Measurements from ENCODE around the gene TADA2A. TPM values are rescaled to one million over a fixed set of nuclear protein-coding genes. Genes with fewer than 3 reads are reported as not detected.
A peak's percentile ranks its signal among the peaks of the same experiment; 100 is the strongest.

The TADA2A gene
- total RNA-seq, 2 experiments from 2014 or later: 6.7 to 8.0 TPM

DNA sequence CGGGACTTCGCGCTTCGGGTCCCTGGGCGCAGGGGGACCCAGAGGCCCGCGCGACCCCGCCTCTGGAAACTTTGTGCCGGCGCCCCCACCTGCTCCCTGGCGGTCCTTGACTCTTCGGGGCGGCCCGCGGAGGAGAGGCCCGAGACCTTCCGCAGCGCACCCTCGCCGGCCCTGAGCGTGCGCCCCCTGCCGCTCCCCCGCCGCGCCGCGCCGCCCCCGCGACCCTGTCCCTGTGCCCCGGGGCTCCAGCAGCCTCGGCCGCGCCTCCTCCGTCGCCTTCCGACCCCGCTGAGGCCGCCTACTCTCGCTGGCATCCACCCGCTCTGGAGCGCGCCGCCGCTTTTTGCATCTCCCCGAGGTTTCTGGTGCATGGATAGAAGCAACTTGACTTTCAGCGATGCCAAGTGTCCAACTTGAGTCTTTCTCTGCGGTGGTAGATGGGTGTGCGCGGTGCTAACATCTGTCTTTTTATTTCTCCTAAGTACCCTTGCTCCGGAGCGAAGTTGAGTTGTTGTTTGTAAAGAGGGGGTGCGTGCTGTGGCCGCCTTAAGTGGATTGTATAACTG, 83.4 kb downstream of the TADA2A start:
- ChIA-PET POLR2A (interaction anchor here (0.6 to 1.0 kb wide), 3 partner anchors 22 to 119 kb away, joined by 3 to 10 read pairs (median 7); partner anchors contain the start of gene SYNRG), CTCF (interaction anchor here (0.5 to 1.0 kb wide), 2 partner anchors 81 to 92 kb away, joined by 3 to 4 read pairs; no protein-coding TSS in a partner anchor)
- ATAC-seq (ENCODE audit: poor library complexity) (peak; percentile 67), DNase-seq (peak; percentile 46 to 84 (median 68))
- Mint-ChIP-seq H3K27me3 (no peaks in the 10 kb centered on the region), H3K36me3 (ENCODE audit: low read depth) (peaks cover 4% of the 10 kb centered on the region), H3K27ac (peak overlapping the region; percentile 85), H3K4me1 (ENCODE audit: low read depth) (peaks cover 30% of the 10 kb centered on the region), H3K9me3 (no peaks in the 10 kb centered on the region), H3K4me3 (peak overlapping the region; percentile 93)
- TF ChIP-seq, protein P1, sequence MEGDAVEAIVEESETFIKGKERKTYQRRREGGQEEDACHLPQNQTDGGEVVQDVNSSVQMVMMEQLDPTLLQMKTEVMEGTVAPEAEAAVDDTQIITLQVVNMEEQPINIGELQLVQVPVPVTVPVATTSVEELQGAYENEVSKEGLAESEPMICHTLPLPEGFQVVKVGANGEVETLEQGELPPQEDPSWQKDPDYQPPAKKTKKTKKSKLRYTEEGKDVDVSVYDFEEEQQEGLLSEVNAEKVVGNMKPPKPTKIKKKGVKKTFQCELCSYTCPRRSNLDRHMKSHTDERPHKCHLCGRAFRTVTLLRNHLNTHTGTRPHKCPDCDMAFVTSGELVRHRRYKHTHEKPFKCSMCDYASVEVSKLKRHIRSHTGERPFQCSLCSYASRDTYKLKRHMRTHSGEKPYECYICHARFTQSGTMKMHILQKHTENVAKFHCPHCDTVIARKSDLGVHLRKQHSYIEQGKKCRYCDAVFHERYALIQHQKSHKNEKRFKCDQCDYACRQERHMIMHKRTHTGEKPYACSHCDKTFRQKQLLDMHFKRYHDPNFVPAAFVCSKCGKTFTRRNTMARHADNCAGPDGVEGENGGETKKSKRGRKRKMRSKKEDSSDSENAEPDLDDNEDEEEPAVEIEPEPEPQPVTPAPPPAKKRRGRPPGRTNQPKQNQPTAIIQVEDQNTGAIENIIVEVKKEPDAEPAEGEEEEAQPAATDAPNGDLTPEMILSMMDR (IDR thresholded peaks at IDR 0.05): peak; percentile 22
- Histone ChIP-seq H3K4me1 (ENCODE audit: insufficient read depth, low read length) (peaks cover 29% of the 10 kb centered on the region), H3K4me3 (ENCODE audit: low read length) (peak overlapping the region; percentile 58), H3K27ac (ENCODE audit: low read depth in 1 of 2, low read length in 2 of 2) (peak overlapping the region in 1 of 2 donors; percentile 21), H3K9me3 (ENCODE audit: control insufficient read depth in 1 of 2, insufficient read depth in 1 of 2, low read length in 2 of 2) (no peaks in the 10 kb centered on the region), H3K27me3 (ENCODE audit: control insufficient read depth in 1 of 2, insufficient read depth in 2 of 2, low read length in 2 of 2) (no peaks in the 10 kb centered on the region), H3K36me3 (ENCODE audit: insufficient read depth, low read length) (no peaks in the 10 kb centered on the region)
- intact Hi-C loops (cut with DNase I, micrococcal nuclease): loop anchor here in 1 of 2 experiments (5.0 kb wide), 1 partner anchor 152 kb away; the partner anchor contains the start of gene DDX52

DNA sequence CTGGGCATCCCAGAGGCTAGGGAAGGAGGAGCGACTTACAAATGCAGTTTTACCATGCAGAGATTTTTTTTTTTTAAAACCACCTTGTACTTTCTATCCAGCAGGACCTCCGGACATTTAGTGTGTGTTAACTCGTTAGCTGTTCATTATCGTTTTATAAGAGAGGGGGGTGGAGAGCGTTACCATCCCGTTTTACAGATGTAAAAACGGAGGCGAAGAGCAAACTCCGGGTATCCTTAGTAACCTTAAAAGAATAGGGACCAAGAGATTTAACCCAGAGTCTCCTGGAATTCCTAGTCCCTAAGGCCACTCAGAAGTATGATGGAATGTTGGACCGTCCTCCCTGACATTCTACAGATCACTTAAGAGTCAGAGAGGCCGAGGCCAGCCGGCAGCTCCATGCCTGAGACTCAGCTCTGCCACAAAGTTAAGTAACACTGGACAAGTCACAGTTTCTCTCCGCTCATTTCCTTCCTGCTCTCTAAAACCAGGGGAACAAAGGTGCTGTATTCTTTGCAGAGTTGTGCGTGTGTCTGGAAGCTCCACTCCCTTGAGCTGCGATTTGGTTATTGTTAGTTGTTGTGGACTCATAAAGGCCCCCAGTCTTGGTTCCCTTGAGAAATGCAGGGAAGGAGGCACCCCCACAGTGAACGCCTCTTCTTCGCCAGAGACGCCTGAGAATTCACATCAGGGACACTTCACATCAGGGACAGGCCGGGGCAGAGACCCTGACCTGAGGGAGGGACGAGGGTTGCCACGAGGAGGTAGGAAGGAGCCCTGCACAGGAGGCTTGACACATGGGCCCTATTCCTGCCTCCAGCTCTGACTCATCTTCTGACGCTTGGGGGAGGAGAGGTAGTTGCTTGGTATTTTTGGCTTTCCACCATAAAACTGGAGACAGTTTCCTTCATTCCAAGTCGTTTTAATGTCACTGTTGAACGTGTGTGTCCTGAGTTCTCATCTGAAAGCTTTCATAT, 84.2 kb downstream of the TADA2A start:
- ChIA-PET POLR2A (no interaction called here), CTCF (interaction anchor here (0.5 to 1.0 kb wide), 2 partner anchors 82 to 93 kb away, joined by 3 to 4 read pairs; no protein-coding TSS in a partner anchor)
- intact Hi-C loops (cut with DNase I, micrococcal nuclease): loop anchor here in 1 of 2 experiments (5.0 kb wide), 1 partner anchor 151 kb away; the partner anchor contains the start of gene DDX52
- no peak overlapping the region for H3K27ac ChIP-seq (ENCODE audit: low read depth in 1 of 2, low read length in 2 of 2)
- TF ChIP-seq, protein P1 (IDR thresholded peaks at IDR 0.05): no peak
- H3K27me3 ChIP-seq (ENCODE audit: control insufficient read depth in 1 of 2, insufficient read depth in 2 of 2, low read length in 2 of 2): no peaks in the 10 kb centered on the region
- peak overlapping the region; percentile 58 for H3K4me3 ChIP-seq (ENCODE audit: low read length)
- ATAC-seq (ENCODE audit: poor library complexity) (no peak), DNase-seq (peak in 3 of 14 experiments; percentile 11 to 39 (median 22))
- Mint-ChIP-seq H3K27me3 (no peaks in the 10 kb centered on the region), H3K36me3 (ENCODE audit: low read depth) (peaks cover 4% of the 10 kb centered on the region), H3K27ac (peak overlapping the region; percentile 85), H3K4me1 (ENCODE audit: low read depth) (peaks cover 30% of the 10 kb centered on the region), H3K9me3 (no peaks in the 10 kb centered on the region), H3K4me3 (peak overlapping the region; percentile 93)
- H3K4me1 ChIP-seq (ENCODE audit: insufficient read depth, low read length): peaks cover 29% of the 10 kb centered on the region
- no peaks in the 10 kb centered on the region for H3K36me3 ChIP-seq (ENCODE audit: insufficient read depth, low read length)
- H3K9me3 ChIP-seq (ENCODE audit: control insufficient read depth in 1 of 2, insufficient read depth in 1 of 2, low read length in 2 of 2): no peaks in the 10 kb centered on the region

DNA sequence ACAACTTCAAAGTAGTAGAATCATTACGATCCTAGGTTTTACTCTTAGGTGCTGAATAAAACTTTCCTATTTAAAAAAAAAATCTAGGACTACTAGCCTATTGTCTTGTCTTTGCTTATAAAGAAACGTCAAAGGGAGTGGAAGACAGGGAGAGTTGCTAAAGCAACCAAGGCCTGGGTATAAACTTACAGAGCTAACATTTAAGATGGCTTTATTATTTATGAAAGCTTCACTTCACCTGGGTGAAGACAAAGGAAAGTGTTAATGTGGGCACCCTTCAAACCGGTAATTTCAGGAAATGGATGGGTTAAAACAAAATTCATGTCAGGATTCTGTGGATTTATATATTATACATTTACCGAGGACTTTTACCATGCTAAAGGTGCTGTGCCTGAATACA, 85.5 kb downstream of the TADA2A start:
- H3K27me3 ChIP-seq (ENCODE audit: control insufficient read depth in 1 of 2, insufficient read depth in 2 of 2, low read length in 2 of 2): no peaks in the 10 kb centered on the region
- no peaks in the 10 kb centered on the region for H3K9me3 Mint-ChIP-seq
- peaks cover 4% of the 10 kb centered on the region for H3K36me3 Mint-ChIP-seq (ENCODE audit: low read depth)
- no peak for DNase-seq
- intact Hi-C loops (cut with DNase I, micrococcal nuclease): loop anchor here in 1 of 2 experiments (5.0 kb wide), 1 partner anchor 150 kb away; the partner anchor contains the start of gene DDX52
- peaks cover 29% of the 10 kb centered on the region for H3K4me1 ChIP-seq (ENCODE audit: insufficient read depth, low read length)
- no peak for ATAC-seq (ENCODE audit: poor library complexity)
- H3K27ac Mint-ChIP-seq: no peak overlapping the region
- TF ChIP-seq, protein P1 (IDR thresholded peaks at IDR 0.05): no peak
- peak overlapping the region; percentile 93 for H3K4me3 Mint-ChIP-seq
- H3K27ac ChIP-seq (ENCODE audit: low read depth in 1 of 2, low read length in 2 of 2): no peak overlapping the region
- ChIA-PET POLR2A (no interaction called here), CTCF (no interaction called here)
- H3K27me3 Mint-ChIP-seq: no peaks in the 10 kb centered on the region
- H3K4me1 Mint-ChIP-seq (ENCODE audit: low read depth): peaks cover 30% of the 10 kb centered on the region
- no peak overlapping the region for H3K4me3 ChIP-seq (ENCODE audit: low read length)
- no peaks in the 10 kb centered on the region for H3K36me3 ChIP-seq (ENCODE audit: insufficient read depth, low read length)
- no peaks in the 10 kb centered on the region for H3K9me3 ChIP-seq (ENCODE audit: control insufficient read depth in 1 of 2, insufficient read depth in 1 of 2, low read length in 2 of 2)
